Gastroesophageal sphincter (tissue), 3 donors: ENCODE data around the gene CNTNAP2.

Experiments used
- EP300 ChIP-seq: sonication (generic); formaldehyde crosslinking; IDR thresholded peaks from one replicate; pipeline ENCODE4 v1.6.1; 2017; ENCODE audit warnings: antibody characterized with exemption, mild to moderate bottlenecking
- POLR2A ChIP-seq, 2 donors: fragments of 450-650 bp; IDR thresholded peaks; one replicate each; pipeline ENCODE4 v1.6.1; 2017; ENCODE audit warnings: antibody characterized with exemption in 2 of 2, mild to moderate bottlenecking in 2 of 2, moderate library complexity in 1 of 2
- TF ChIP-seq, protein P1 (sequence below), 4 experiments: fragments of 200-600 bp in 2 of 4; fragments of 450-650 bp in 2 of 4; sonication (generic) in 1 of 4; IDR thresholded peaks; one replicate each; pipeline ENCODE4 v1.5.1; 2017 to 2019; ENCODE audit warnings: antibody characterized with exemption in 4 of 4, mild to moderate bottlenecking in 2 of 4, moderate library complexity in 2 of 4

DNA sequence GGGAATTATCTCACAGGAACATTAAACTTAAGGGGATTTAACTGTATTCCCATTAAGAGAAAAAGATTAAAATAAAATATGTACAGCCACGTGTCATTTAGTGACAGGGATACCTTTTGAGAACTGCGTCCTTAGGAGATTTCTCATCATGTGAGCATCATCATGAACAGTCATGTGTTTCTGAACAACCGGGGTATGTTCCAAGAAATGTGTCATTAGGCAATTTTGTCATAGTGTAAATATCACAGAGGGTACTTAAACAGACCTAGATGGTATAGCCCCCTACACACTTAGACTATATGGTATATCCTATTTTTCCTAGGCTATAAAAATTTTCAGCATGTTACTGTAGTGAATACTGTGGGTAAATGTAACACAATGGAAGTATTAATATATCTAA lies 840.3 kb downstream of the CNTNAP2 start:
- TF ChIP-seq, protein P1, sequence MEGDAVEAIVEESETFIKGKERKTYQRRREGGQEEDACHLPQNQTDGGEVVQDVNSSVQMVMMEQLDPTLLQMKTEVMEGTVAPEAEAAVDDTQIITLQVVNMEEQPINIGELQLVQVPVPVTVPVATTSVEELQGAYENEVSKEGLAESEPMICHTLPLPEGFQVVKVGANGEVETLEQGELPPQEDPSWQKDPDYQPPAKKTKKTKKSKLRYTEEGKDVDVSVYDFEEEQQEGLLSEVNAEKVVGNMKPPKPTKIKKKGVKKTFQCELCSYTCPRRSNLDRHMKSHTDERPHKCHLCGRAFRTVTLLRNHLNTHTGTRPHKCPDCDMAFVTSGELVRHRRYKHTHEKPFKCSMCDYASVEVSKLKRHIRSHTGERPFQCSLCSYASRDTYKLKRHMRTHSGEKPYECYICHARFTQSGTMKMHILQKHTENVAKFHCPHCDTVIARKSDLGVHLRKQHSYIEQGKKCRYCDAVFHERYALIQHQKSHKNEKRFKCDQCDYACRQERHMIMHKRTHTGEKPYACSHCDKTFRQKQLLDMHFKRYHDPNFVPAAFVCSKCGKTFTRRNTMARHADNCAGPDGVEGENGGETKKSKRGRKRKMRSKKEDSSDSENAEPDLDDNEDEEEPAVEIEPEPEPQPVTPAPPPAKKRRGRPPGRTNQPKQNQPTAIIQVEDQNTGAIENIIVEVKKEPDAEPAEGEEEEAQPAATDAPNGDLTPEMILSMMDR (IDR thresholded peaks at IDR 0.05), result no peak
- TF ChIP-seq POLR2A (IDR thresholded peaks at IDR 0.05), result no peak
- TF ChIP-seq EP300, result no peak
